Measurements from ENCODE around the gene CTSF.
A peak's percentile ranks its signal among the peaks of the same experiment; 100 is the strongest.
"Not testable (repeated sequence)": the region's sequence is repeated elsewhere in the genome, so short reads cannot be mapped to it uniquely, and the experiment has no call there.

CTSF gene

DNA sequence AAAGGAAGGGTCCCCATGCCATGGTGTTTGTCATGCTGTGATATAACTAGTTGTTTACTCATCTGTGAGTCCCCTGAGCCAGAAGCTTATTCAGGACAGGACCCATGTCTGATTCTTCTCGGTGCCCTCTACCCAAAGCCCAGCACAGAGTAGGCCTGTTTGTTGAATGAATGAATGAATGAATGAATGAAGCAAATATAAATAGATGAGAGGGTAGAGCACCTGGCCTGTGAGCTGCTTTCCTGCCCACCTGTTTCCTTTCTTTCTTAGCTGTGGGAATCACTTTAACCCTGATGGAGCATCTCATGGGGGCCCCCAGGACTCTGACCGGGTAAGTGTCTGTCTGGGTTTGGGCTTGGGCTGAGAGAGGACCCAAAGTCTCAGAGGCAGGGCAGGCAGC is 31.8 kb upstream of the CTSF start:
- H3K9ac ChIP-seq (ENCODE audit: low read length): no peak overlapping the region
- H3K36me3 ChIP-seq (ENCODE audit: control insufficient read depth, insufficient read depth, low read length): peaks cover 4% of the 10 kb centered on the region

DNA sequence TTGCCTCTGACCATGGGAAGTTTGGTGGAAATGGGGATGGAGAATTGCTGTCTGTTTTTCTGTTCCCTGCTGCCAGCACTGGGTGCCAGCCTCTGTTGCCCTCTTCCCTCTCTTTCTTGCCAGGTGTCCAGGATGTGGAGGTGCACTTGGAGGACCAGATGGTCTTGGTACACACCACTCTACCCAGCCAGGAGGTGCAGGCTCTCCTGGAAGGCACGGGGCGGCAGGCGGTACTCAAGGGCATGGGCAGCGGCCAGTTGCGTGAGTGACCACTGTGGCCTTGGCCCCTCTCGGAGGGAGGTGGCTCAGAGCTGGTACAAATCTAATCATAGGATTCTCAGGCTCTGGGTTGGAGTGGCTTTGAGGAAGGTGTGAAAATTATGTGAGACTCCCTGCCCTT is 30.6 kb upstream of the CTSF start:
- peaks cover 9% of the 10 kb centered on the region for H3K4me1 ChIP-seq (ENCODE audit: control insufficient read depth, insufficient read depth, low read length)

More for the DNA sequence above, 31.8 kb upstream of the CTSF start:
- peaks cover 5% of the 10 kb centered on the region for H3K4me1 ChIP-seq (ENCODE audit: control insufficient read depth, insufficient read depth, low read length)
- no peak overlapping the region for H3K27ac ChIP-seq (ENCODE audit: low read depth, low read length)
- no peaks in the 10 kb centered on the region for H3K27me3 ChIP-seq (ENCODE audit: control insufficient read depth, insufficient read depth, low read length)
- no peak overlapping the region for H3K4me3 ChIP-seq (ENCODE audit: low read length)

DNA sequence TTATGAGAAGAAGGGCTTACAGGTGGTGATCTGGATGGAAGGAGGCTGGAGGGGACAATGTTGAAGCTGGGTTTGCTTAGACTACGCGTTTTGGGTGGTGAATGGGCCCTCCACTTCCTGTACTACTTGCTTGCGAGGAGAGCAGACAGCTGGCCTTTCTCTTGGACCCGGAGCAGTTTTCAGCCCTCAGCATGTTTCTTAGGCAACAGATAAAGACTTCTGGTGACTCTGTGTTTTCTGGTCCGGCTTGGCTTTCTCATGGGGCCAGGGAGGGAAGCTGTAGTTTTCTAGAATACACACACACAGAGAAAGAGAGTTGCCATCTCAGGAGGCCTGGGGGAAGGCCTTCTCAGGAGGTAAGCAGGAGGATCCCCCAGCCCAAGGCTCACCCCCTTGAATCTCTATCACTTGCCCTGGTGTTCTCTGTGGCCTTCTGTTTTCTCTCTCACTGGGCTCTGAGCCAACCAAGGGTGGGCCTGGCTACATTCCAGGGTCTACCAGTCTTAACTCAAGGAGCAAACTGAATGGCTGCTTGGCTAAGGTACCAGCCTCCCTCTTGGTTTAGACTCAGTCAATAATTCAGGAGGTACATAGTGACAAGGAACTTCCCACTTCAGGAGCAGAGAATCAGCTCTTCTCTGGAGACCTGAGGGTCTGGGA is 27.0 kb upstream of the CTSF start:
- peaks cover 2% of the 10 kb centered on the region for H3K36me3 ChIP-seq (ENCODE audit: control insufficient read depth, insufficient read depth, low read length)

More for the DNA sequence above, 30.6 kb upstream of the CTSF start:
- H3K36me3 ChIP-seq (ENCODE audit: control insufficient read depth, insufficient read depth, low read length): peaks cover 3% of the 10 kb centered on the region
- H3K27ac ChIP-seq (ENCODE audit: low read depth, low read length): no peak overlapping the region
- H3K4me3 ChIP-seq (ENCODE audit: low read length): no peak overlapping the region
- no peak overlapping the region for H3K9ac ChIP-seq (ENCODE audit: low read length)
- no peaks in the 10 kb centered on the region for H3K27me3 ChIP-seq (ENCODE audit: control insufficient read depth, insufficient read depth, low read length)

DNA sequence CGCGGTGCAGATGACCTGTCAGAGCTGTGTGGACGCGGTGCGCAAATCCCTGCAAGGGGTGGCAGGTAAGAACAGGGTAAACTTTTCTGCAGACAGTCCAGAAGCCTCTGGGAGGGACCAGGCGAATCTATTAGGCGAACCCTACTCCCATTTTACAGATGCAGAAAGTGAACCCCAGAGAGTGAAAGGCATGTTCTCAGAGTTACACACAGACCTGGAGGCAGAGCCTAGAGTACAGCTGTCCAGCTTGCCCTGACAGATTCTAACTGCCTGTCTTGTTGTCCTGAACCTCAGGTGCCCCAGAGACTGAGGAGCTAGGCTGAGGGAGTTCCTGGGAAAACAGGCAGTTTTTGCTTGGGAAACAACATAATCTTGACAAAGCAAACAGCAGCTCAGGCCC is 25.2 kb upstream of the CTSF start:
- Histone ChIP-seq H3K36me3 (ENCODE audit: control insufficient read depth, insufficient read depth, low read length) (no peaks in the 10 kb centered on the region), H3K27me3 (ENCODE audit: control insufficient read depth, insufficient read depth, low read length) (no peaks in the 10 kb centered on the region), H3K4me1 (ENCODE audit: control insufficient read depth, insufficient read depth, low read length) (peaks cover 14% of the 10 kb centered on the region), H3K9ac (ENCODE audit: low read length) (peak overlapping the region; percentile 58), H3K27ac (ENCODE audit: low read depth, low read length) (peak overlapping the region; percentile 84), H3K4me3 (ENCODE audit: low read length) (peak overlapping the region; percentile 82)

More for the DNA sequence above, 27.0 kb upstream of the CTSF start:
- Histone ChIP-seq H3K4me3 (ENCODE audit: low read length) (no peak overlapping the region), H3K4me1 (ENCODE audit: control insufficient read depth, insufficient read depth, low read length) (peaks cover 14% of the 10 kb centered on the region), H3K27ac (ENCODE audit: low read depth, low read length) (peak overlapping the region; percentile 46), H3K9ac (ENCODE audit: low read length) (no peak overlapping the region), H3K27me3 (ENCODE audit: control insufficient read depth, insufficient read depth, low read length) (no peaks in the 10 kb centered on the region)

DNA sequence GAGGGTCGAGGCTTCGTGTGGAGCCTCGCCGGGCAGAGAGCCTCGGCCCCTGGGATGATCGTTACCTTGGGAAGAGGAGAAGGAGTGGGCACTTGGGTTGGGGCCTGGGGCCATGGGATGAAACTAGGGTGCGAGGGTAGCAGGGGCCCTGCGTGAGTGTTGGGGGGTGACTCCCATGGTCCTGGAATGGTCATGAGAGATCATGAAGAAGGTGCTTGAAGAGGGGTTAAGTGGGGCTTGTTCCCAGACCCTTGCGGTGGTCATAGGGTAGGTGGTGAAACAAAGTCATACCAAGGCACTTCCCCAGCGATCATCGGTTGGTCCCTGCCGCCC is 24.9 kb upstream of the CTSF start:
- H3K27ac ChIP-seq (ENCODE audit: low read depth, low read length): peak overlapping the region; percentile 84
- H3K4me1 ChIP-seq (ENCODE audit: control insufficient read depth, insufficient read depth, low read length): peaks cover 14% of the 10 kb centered on the region
- no peaks in the 10 kb centered on the region for H3K27me3 ChIP-seq (ENCODE audit: control insufficient read depth, insufficient read depth, low read length)
- H3K36me3 ChIP-seq (ENCODE audit: control insufficient read depth, insufficient read depth, low read length): no peaks in the 10 kb centered on the region
- peak overlapping the region; percentile 82 for H3K4me3 ChIP-seq (ENCODE audit: low read length)
- peak overlapping the region; percentile 58 for H3K9ac ChIP-seq (ENCODE audit: low read length)

DNA sequence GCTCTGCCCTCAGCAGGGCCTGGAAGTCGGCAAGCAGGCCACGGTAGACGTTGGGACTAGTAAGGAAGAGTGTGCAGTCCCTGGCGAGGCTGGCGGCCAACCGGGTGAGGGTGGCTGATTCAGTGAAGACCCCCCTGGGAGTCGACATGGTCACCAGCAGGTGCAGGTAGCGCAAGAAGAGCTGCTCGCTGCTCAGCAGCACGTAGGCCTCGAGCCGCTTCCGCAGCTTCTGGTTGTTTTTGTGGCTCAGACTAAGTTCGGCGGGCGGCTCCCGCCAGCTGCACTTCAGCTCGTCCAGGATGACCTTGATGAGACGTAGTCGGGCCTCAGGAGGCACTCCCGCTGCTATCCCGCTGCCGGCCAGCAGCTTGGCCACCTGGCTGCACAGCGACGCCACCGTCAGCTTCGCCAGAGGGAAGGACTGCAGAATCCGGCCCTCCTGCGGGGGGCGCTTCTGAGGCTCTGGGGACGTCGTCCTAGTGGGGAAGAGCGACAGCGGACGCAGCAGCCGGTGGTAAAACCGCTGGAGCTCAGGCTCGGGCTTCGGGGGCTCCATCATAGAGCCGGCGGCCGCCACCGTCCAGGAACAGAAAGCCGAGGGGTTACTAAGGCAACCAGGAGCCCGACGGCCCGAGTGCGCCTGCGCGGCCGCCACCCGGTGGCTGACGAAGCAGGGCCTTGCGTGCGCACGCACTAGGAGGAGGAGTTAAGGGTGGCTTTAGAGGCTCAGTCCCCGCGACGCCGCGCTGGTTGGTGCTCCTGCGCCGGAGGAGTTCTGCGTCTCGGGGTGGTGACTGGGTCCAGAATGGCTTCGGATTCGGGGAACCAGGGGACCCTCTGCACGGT is 24.3 kb upstream of the CTSF start, which contains the start of the genes CCDC87 and CCS:
Gene CCDC87 (minus strand): TSS at position 607 of the 846 bp plus-strand sequence. CDS start 48 bp downstream, at position 559.
Gene CCS (plus strand): TSS at position 729 of the 846 bp plus-strand sequence. CDS start 77 bp downstream, at position 806.
- Histone ChIP-seq H3K36me3 (ENCODE audit: control insufficient read depth, insufficient read depth, low read length) (no peaks in the 10 kb centered on the region), H3K9ac (ENCODE audit: low read length) (peak within 1 kb of the TSS; percentile 58), H3K27me3 (ENCODE audit: control insufficient read depth, insufficient read depth, low read length) (no peaks in the 10 kb centered on the region), H3K27ac (ENCODE audit: low read depth, low read length) (peak within 1 kb of the TSS; percentile 84), H3K4me3 (ENCODE audit: low read length) (peak within 1 kb of the TSS; percentile 82), H3K4me1 (ENCODE audit: control insufficient read depth, insufficient read depth, low read length) (peaks cover 14% of the 10 kb centered on the region)

DNA sequence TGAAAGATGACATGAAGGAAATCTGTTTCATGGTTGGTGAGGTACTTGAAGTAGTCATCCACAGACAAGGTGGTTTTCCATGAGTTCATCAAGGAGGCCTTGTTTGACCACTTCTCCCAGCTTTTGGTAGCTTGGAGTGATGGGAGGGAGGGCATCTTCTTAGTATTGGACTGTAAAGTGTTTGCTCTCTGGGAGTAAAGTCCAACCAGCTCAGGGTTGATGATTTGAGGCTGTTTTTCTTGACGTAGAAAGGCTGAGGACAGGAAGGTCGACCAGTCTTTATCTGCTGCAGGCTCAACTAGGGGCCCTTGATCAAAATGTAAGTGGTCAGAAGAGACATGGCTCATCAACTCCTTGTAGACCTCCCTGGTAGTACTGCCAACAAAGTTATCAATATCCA is 22.8 kb upstream of the CTSF start:
- Histone ChIP-seq H3K27me3 (ENCODE audit: control insufficient read depth, insufficient read depth, low read length) (no peaks in the 10 kb centered on the region), H3K4me3 (ENCODE audit: low read length) (no peak overlapping the region), H3K4me1 (ENCODE audit: control insufficient read depth, insufficient read depth, low read length) (peaks cover 14% of the 10 kb centered on the region), H3K9ac (ENCODE audit: low read length) (no peak overlapping the region), H3K36me3 (ENCODE audit: control insufficient read depth, insufficient read depth, low read length) (no peaks in the 10 kb centered on the region), H3K27ac (ENCODE audit: low read depth, low read length) (no peak overlapping the region)

DNA sequence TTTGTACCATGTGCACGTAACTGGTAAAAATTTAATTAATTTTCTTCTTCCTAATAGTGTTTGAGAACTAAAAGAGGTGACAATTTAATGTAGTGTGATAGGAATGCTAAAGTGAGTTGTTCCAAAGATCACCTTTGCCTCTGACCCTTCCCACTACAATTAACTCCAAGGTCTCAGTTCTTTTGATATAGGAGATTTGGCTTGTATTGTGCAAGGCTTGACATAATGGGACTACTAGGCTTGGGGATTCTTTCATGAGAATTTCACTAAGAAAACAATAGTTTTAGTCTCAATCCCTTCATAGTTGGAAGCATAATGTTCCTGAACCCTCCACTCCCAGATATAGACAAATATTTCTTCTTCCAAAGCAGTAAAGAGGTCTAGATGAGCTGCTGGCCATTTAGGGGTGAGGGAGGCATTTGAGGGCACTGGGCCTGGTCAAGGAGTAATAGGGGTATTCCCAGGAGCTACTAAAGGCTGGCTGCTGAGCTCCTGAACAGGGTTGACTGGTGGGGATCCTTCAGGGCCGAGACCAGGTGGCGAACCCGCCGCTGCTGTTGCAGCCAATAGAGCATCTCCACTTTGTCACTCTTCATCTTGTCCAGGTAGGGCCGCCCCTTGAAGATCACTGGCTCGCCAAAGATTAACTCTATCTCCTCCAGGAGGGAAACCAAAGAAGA is 21.7 kb upstream of the CTSF start:
- H3K36me3 ChIP-seq (ENCODE audit: control insufficient read depth, insufficient read depth, low read length): no peaks in the 10 kb centered on the region
- no peak overlapping the region for H3K9ac ChIP-seq (ENCODE audit: low read length)
- no peak overlapping the region for H3K27ac ChIP-seq (ENCODE audit: low read depth, low read length)

DNA sequence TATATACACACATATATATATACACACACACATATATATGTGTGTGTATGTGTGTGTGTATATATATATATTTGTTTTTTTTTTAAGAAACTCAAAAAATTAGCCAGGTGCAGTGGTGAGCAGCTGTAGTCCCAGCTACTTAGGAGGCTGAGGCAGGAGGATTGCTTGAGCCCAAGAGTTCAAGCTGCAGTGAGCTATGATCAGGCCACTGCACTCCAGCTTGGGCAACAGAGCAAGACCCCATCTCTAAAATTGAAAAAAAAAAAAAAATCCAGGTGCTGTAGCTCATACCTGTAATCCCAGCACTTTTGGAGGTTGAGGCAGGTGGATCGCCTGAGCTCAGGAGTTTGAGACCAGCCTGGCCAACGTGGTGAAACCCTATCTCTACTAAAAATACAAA is 20.9 kb upstream of the CTSF start:
- not testable (repeated sequence) for H3K36me3 ChIP-seq (ENCODE audit: control insufficient read depth, insufficient read depth, low read length); H3K27me3 ChIP-seq (ENCODE audit: control insufficient read depth, insufficient read depth, low read length); H3K4me3 ChIP-seq (ENCODE audit: low read length); H3K9ac ChIP-seq (ENCODE audit: low read length); H3K4me1 ChIP-seq (ENCODE audit: control insufficient read depth, insufficient read depth, low read length); H3K27ac ChIP-seq (ENCODE audit: low read depth, low read length)

More for the DNA sequence above, 21.7 kb upstream of the CTSF start:
- H3K4me3 ChIP-seq (ENCODE audit: low read length): no peak overlapping the region
- H3K4me1 ChIP-seq (ENCODE audit: control insufficient read depth, insufficient read depth, low read length): peaks cover 9% of the 10 kb centered on the region
- H3K27me3 ChIP-seq (ENCODE audit: control insufficient read depth, insufficient read depth, low read length): no peaks in the 10 kb centered on the region

DNA sequence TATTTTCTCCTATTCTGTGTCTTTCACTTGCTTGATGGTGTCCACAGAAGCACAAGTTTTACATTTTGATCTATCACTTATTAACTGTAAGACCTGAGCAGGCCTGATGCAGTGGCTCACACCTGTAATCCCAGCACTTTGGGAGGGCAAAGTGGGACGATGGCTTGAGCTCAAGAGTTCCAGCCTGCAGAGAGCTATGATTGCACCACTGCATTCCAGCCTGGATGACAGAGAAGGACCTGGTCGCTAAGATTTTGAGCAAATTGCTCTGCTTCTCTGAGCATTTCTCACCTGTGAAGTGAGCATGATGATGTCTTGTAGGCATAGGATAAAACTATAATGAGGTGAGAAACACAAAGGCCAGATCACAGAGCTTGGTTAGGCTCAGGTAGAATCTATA is 17.7 kb upstream of the CTSF start:
- Histone ChIP-seq H3K27ac (ENCODE audit: low read depth, low read length) (no peak overlapping the region), H3K4me1 (ENCODE audit: control insufficient read depth, insufficient read depth, low read length) (no peaks in the 10 kb centered on the region), H3K9ac (ENCODE audit: low read length) (no peak overlapping the region), H3K27me3 (ENCODE audit: control insufficient read depth, insufficient read depth, low read length) (no peaks in the 10 kb centered on the region), H3K36me3 (ENCODE audit: control insufficient read depth, insufficient read depth, low read length) (no peaks in the 10 kb centered on the region), H3K4me3 (ENCODE audit: low read length) (no peak overlapping the region)

DNA sequence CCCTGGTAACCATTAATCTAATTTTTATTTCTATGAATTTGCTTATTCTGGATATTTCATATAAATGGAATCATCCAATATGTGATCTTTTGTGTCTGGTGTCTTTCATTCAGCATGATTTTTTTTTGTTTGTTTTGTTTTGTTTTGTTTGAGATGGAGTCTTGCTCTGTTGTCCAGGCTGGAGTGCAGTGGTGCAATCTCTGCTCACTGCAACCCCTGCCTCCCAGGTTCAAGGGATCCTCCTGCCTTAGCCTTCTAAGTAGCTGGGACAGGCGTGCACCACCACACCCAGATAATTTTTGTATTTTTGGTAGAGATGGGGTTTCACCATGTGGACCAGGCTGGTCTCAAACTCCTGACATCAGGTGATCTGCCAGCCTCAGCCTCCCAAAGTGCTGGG is 17.0 kb upstream of the CTSF start:
- not testable (repeated sequence) for H3K9ac ChIP-seq (ENCODE audit: low read length); H3K27me3 ChIP-seq (ENCODE audit: control insufficient read depth, insufficient read depth, low read length)

DNA sequence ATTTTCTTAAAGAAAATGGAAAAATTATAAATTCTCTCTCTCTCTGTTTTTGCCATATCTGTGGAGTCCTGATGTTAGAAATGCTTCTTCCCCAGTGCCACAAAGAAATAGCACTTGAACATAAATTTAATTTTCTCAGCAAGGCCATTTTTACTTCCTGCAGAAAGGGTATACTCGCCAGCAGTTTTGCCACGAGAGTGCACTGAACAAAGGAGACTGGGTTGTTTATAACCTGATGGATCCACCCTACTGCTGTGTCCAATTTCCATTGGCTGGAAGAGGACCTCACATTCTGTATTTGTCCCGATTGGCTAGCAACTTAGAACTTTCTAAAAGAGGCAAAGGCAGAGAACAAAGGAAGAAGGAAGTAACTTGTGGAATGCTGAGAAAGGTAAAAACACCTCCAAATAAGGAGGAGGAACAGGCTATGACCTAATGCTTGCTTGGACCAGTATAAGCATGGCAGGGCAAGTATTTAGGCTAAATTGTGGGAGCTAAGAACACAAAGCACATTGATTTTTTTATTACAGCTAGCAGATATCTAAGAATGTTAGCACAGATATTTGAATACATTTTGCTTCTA is 14.2 kb upstream of the CTSF start:
- not testable (repeated sequence) for H3K27ac ChIP-seq (ENCODE audit: low read depth, low read length); H3K4me3 ChIP-seq (ENCODE audit: low read length); H3K9ac ChIP-seq (ENCODE audit: low read length); H3K36me3 ChIP-seq (ENCODE audit: control insufficient read depth, insufficient read depth, low read length); H3K4me1 ChIP-seq (ENCODE audit: control insufficient read depth, insufficient read depth, low read length); H3K27me3 ChIP-seq (ENCODE audit: control insufficient read depth, insufficient read depth, low read length)

More for the DNA sequence above, 17.0 kb upstream of the CTSF start:
- H3K4me1 ChIP-seq (ENCODE audit: control insufficient read depth, insufficient read depth, low read length); H3K36me3 ChIP-seq (ENCODE audit: control insufficient read depth, insufficient read depth, low read length); H3K4me3 ChIP-seq (ENCODE audit: low read length); H3K27ac ChIP-seq (ENCODE audit: low read depth, low read length): not testable (repeated sequence)

Data from rectal smooth muscle tissue (tissue), 1 donor.